Mesendoderm (in vitro differentiated cells): ENCODE results near the gene TMED4.

Source experiments
- DNase-seq: peaks from one replicate; pipeline ENCODE4 v3.0.0; 2013
- H2AK5ac ChIP-seq: 2 replicates; pipeline ENCODE4 v1.6.1; 2013; ENCODE audit warnings: low read length, inconsistent platforms
- H2BK120ac ChIP-seq: 2 replicates; pipeline ENCODE4 v1.6.1; 2013; ENCODE audit warnings: low read depth, mild to moderate bottlenecking, low read length, moderate library complexity, mixed read lengths
- H2BK15ac ChIP-seq: replicated peaks from 2 replicates; pipeline ENCODE4 v1.6.1; 2013; ENCODE audit warnings: low read depth, mild to moderate bottlenecking, moderate library complexity
- H2BK5ac ChIP-seq: 2 replicates; pipeline ENCODE4 v1.6.1; 2013; ENCODE audit warnings: low read length, inconsistent platforms
- H3K18ac ChIP-seq: 2 replicates; pipeline ENCODE4 v1.6.1; 2013; ENCODE audit warnings: mild to moderate bottlenecking, low read length, mixed read lengths
- H3K23ac ChIP-seq: one replicate; pipeline ENCODE4 v1.6.1; 2013; ENCODE audit warnings: low read length
- H3K27ac ChIP-seq: 2 replicates; pipeline ENCODE4 v1.5.1; 2013; ENCODE audit warnings: low read depth, mild to moderate bottlenecking, inconsistent platforms, low read length, moderate library complexity
- H3K27me3 ChIP-seq: 2 replicates; pipeline ENCODE4 v1.6.1; 2013; ENCODE audit warnings: low read length, control low read depth, mild to moderate bottlenecking, inconsistent platforms; ENCODE audit not compliant: insufficient read depth, poor library complexity
- H3K36me3 ChIP-seq: 2 replicates; pipeline ENCODE4 v1.6.1; 2013; ENCODE audit warnings: low read length, inconsistent platforms; ENCODE audit not compliant: control insufficient read depth, insufficient read depth
- H3K4ac ChIP-seq: one replicate; pipeline ENCODE4 v1.6.1; 2013; ENCODE audit warnings: low read depth, mild to moderate bottlenecking, low read length, moderate library complexity
- H3K4me1 ChIP-seq: 2 replicates; pipeline ENCODE4 v1.6.1; 2013; ENCODE audit warnings: low read depth, low read length, inconsistent platforms; ENCODE audit not compliant: control insufficient read depth
- H3K4me2 ChIP-seq: 2 replicates; pipeline ENCODE4 v1.6.1; 2013; ENCODE audit warnings: low read length
- H3K4me3 ChIP-seq: 2 replicates; pipeline ENCODE4 v1.5.1; 2013; ENCODE audit warnings: mild to moderate bottlenecking, low read length
- H3K56ac ChIP-seq: one replicate; pipeline ENCODE4 v1.6.1; 2013; ENCODE audit warnings: low read length
- H3K79me1 ChIP-seq: 2 replicates; pipeline ENCODE4 v1.6.1; 2013; ENCODE audit warnings: low read length, inconsistent platforms
- H3K79me2 ChIP-seq: 2 replicates; pipeline ENCODE4 v1.6.1; 2013; ENCODE audit warnings: mild to moderate bottlenecking, low read length; ENCODE audit not compliant: control insufficient read depth, insufficient read depth
- H3K9ac ChIP-seq: 2 replicates; pipeline ENCODE4 v1.6.1; 2013; ENCODE audit warnings: low read length, inconsistent platforms
- H4K5ac ChIP-seq: one replicate; pipeline ENCODE4 v1.6.1; 2013; ENCODE audit warnings: low read length
- H4K8ac ChIP-seq: one replicate; pipeline ENCODE4 v1.6.1; 2013; ENCODE audit warnings: low read depth, mild to moderate bottlenecking, control low read depth, low read length, moderate library complexity
- WGBS: extraction: QIAGEN DNeasy Blood & Tissue Kit; methylation state at CpG from one replicate; pipeline ENCODE4 v1.1.7; 2013; ENCODE audit warnings: low lambda C conversion rate, missing lambda C conversion rate; ENCODE audit not compliant: insufficient coverage; ENCODE audit errors: extremely low coverage; 5-methylcytosine and 5-hydroxymethylcytosine counted together

The TMED4 gene

GRCh38 chr7:44609829-44610228 is 27.8 kb upstream of the TMED4 start:
- Histone ChIP-seq H3K27ac (no peak overlapping the region), H2BK5ac (no peak overlapping the region), H2AK5ac (no peak overlapping the region), H3K27me3 (no peaks in the 10 kb centered on the region), H3K4me2 (no peak overlapping the region), H2BK15ac (no peak overlapping the region), H3K9ac (no peak overlapping the region), H3K56ac (no peak overlapping the region), H3K23ac (no peak overlapping the region), H3K4me3 (no peak overlapping the region), H3K18ac (no peak overlapping the region), H2BK120ac (no peak overlapping the region), H4K5ac (no peak overlapping the region), H3K79me2 (peaks cover 43% of the 10 kb centered on the region), H3K36me3 (no peaks in the 10 kb centered on the region), H4K8ac (no peak overlapping the region), H3K4me1 (peaks cover 2% of the 10 kb centered on the region), H3K79me1 (peaks cover 3% of the 10 kb centered on the region), H3K4ac (no peak overlapping the region)
- DNase-seq, result no peak
- no CpG with 5 or more reads among the region's 3 CpGs for WGBS

- peaks cover 40% of the 10 kb centered on the region for H3K79me2 ChIP-seq
- H3K23ac ChIP-seq, result peak overlapping the region; percentile 59
- H3K9ac ChIP-seq, result no peak overlapping the region
- no peaks in the 10 kb centered on the region for H3K36me3 ChIP-seq
- no peak overlapping the region for H2BK5ac ChIP-seq
- peak; percentile 93 for DNase-seq
- peaks cover 2% of the 10 kb centered on the region for H3K4me1 ChIP-seq
- H3K18ac ChIP-seq, result no peak overlapping the region
- H2AK5ac ChIP-seq, result no peak overlapping the region
- H3K56ac ChIP-seq, result no peak overlapping the region
- no peak overlapping the region for H3K4me3 ChIP-seq
- H3K4me2 ChIP-seq, result no peak overlapping the region
- no peak overlapping the region for H4K8ac ChIP-seq
- H2BK15ac ChIP-seq, result no peak overlapping the region
- H3K79me1 ChIP-seq, result peaks cover 3% of the 10 kb centered on the region
- no peak overlapping the region for H2BK120ac ChIP-seq
- no peaks in the 10 kb centered on the region for H3K27me3 ChIP-seq
- WGBS, result no CpG with 5 or more reads among the region's 14 CpGs
- no peak overlapping the region for H4K5ac ChIP-seq
- no peak overlapping the region for H3K4ac ChIP-seq
- H3K27ac ChIP-seq, result no peak overlapping the region
These were observed 27.1 kb upstream of the TMED4 start for GRCh38 chr7:44608916-44609648.

DNA sequence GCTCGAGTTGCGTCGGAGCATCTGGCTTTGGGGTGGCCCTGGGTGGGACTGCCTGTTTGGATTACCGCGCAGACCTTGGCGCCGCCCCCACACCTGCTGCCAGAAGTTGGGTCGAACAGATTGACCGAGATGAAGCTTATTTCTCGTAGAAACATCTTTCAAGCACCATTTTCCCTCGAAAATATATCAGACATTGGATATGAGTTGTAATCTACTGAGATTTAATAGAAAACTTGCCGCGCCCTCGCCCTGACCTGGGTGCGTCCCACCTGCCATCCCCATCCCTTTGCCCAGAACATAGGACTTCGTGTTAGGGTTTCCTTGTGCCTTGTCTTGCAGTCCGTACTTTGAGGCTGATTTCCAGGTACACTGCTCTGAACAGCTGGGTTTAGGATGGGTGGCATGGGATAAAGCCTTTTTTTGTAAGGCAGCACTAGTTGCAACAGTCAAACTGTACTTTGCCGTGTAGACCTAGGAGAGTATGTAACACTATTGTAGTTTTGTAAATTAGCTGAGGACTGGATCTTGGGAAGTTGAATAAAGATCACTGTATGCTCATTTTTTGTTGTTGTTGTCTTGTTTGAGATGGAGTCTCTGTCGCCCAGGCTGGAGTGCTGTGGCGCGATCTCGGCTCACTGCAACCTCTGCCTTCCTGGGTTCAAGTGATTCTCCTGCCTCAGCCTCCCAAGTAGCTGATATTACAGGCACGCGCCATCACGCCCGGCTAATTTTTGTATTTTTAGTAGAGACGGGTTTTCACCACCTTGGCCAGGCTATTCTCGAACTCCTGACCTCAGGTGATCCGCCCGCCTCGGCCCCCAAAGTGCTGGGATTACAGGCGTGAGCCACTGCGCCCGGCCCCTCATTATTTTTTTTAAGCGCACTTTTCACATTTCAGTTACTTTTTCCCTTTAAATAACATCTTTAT is 25.4 kb upstream of the TMED4 start:
- H3K36me3 ChIP-seq, result no peaks in the 10 kb centered on the region
- H2BK5ac ChIP-seq, result peak overlapping the region; percentile 55
- H4K8ac ChIP-seq, result no peak overlapping the region
- no peak overlapping the region for H2BK120ac ChIP-seq
- H3K4me3 ChIP-seq, result peak overlapping the region; percentile 94
- no CpG with 5 or more reads among the region's 35 CpGs for WGBS
- peak overlapping the region; percentile 97 for H3K56ac ChIP-seq
- H4K5ac ChIP-seq, result no peak overlapping the region
- peaks cover 35% of the 10 kb centered on the region for H3K79me2 ChIP-seq
- no peak overlapping the region for H2BK15ac ChIP-seq
- H3K27ac ChIP-seq, result peak overlapping the region; percentile 65
- H3K4me1 ChIP-seq, result peaks cover 2% of the 10 kb centered on the region
- DNase-seq, result no peak
- no peak overlapping the region for H3K4ac ChIP-seq
- peak overlapping the region; percentile 99 for H2AK5ac ChIP-seq
- H3K23ac ChIP-seq, result no peak overlapping the region
- no peaks in the 10 kb centered on the region for H3K27me3 ChIP-seq
- H3K18ac ChIP-seq, result no peak overlapping the region
- peaks cover 3% of the 10 kb centered on the region for H3K79me1 ChIP-seq
- H3K4me2 ChIP-seq, result peak overlapping the region; percentile 100
- H3K9ac ChIP-seq, result peak overlapping the region; percentile 91

DNA sequence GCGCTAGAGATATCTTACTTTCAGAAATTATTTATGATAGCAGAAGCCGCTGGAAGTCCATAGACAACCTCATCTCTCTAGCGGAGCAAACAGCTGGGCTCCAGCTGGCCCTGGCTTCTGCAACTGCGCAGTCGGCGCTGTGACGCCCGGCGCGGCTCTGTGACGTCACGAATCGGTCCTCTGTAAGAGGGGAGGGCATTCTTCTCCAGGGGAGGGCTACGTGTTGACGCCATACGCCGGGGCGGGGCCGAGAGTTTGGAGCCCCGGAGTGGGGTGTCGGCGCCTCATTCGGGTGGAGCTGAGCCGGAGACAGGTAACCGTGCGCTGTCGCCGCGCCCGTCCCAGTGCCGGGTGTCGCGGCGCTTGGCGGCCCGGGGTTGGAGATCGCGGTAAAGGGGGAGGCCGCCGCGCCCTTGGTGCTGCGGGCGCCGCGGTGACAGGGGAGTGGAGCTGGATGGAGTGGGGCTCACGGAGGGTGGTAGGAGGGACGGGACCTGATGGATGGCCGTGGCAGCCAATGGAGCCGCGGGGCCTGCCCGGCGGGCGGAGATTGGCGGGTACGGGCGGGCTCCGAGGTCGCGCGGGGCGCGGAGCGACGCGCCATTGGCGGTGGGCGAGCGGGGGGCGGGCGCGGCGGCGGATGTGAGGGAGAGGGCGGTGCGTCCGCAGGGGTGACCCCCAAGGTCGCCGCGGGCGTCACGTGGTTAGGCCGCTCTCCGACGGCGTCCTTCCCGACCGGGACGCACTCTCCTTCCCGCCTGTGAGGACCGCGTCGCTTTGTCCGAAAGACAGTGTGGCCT is 24.5 kb upstream of the TMED4 start, which contains the start of gene OGDH:
Gene OGDH, plus strand, starts transcription at position 287 of the 800 bp plus-strand sequence. CDS start 17,717 bp downstream, outside the sequence.
- peak within 1 kb of the TSS; percentile 95 for H3K9ac ChIP-seq
- H4K5ac ChIP-seq, result no peak within 1 kb of the TSS
- no CpG with 5 or more reads among the region's 93 CpGs for WGBS
- no peaks in the 10 kb centered on the region for H3K36me3 ChIP-seq
- peaks cover 29% of the 10 kb centered on the region for H3K79me2 ChIP-seq
- peak within 1 kb of the TSS; percentile 99 for H2AK5ac ChIP-seq
- peak within 1 kb of the TSS; percentile 98 for H3K56ac ChIP-seq
- H3K18ac ChIP-seq, result peak within 1 kb of the TSS; percentile 43
- H3K4me1 ChIP-seq, result peaks cover 2% of the 10 kb centered on the region
- peaks cover 3% of the 10 kb centered on the region for H3K79me1 ChIP-seq
- peak within 1 kb of the TSS; percentile 65 for H3K27ac ChIP-seq
- peak within 1 kb of the TSS; percentile 66 for H3K23ac ChIP-seq
- H2BK15ac ChIP-seq, result no peak within 1 kb of the TSS
- H3K4ac ChIP-seq, result no peak within 1 kb of the TSS
- H2BK5ac ChIP-seq, result peak within 1 kb of the TSS; percentile 93
- no peak within 1 kb of the TSS for H4K8ac ChIP-seq
- DNase-seq, result peak; percentile 99
- peak within 1 kb of the TSS; percentile 100 for H3K4me2 ChIP-seq
- H3K4me3 ChIP-seq, result peak within 1 kb of the TSS; percentile 94
- no peaks in the 10 kb centered on the region for H3K27me3 ChIP-seq
- no peak within 1 kb of the TSS for H2BK120ac ChIP-seq

- no CpG with 5 or more reads among the region's 2 CpGs for WGBS
- no peak overlapping the region for H3K4me3 ChIP-seq
These were observed 22.9 kb upstream of the TMED4 start for GRCh38 chr7:44604941-44605340.

More at GRCh38 chr7:44604941-44605340, 22.9 kb upstream of the TMED4 start:
- Histone ChIP-seq H2BK120ac (no peak overlapping the region), H3K4me1 (peaks cover 2% of the 10 kb centered on the region), H3K27me3 (no peaks in the 10 kb centered on the region), H2AK5ac (no peak overlapping the region), H3K79me1 (peaks cover 3% of the 10 kb centered on the region), H3K23ac (no peak overlapping the region), H4K8ac (no peak overlapping the region), H3K4ac (no peak overlapping the region), H4K5ac (no peak overlapping the region), H3K27ac (no peak overlapping the region), H3K79me2 (peaks cover 20% of the 10 kb centered on the region), H3K36me3 (no peaks in the 10 kb centered on the region), H2BK5ac (no peak overlapping the region), H3K56ac (no peak overlapping the region), H3K4me2 (no peak overlapping the region), H2BK15ac (no peak overlapping the region), H3K9ac (no peak overlapping the region), H3K18ac (no peak overlapping the region)
- DNase-seq, result no peak
